GM21786 (cell line): ENCODE measurements around the gene FYB1.

Experiments
- ATAC-seq: cut with Tn5 transposase; IDR thresholded peaks from one replicate; pipeline ENCODE4 v1.9.1; 2021; ENCODE audit not compliant: unreplicated experiment

Gene FYB1

GRCh38 chr5:39131210-39132127 is 87.9 kb downstream of the FYB1 start:
- ATAC-seq, result no peak

- ATAC-seq, result no peak
These were observed 88.6 kb downstream of the FYB1 start for GRCh38 chr5:39130716-39131115.

DNA sequence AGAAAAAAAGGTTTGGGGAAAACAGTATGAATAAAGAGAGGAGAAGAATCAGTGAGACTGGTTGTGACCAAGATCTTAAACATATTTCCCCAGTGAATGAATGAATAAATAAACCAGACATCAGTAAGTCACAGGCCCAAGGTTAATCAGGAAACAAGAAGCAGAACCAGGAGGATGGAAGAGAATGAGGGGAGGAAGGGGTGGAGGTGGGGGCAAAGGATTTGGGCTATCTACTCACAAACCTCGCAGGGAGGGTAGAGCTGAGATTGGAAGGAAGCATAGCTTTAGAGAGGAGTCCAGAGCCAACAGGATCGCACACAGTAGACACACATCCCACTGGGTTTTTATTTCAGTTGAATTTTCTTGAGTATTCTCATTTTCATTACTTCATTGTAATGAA is 97.4 kb downstream of the FYB1 start:
- ATAC-seq, result no peak

DNA sequence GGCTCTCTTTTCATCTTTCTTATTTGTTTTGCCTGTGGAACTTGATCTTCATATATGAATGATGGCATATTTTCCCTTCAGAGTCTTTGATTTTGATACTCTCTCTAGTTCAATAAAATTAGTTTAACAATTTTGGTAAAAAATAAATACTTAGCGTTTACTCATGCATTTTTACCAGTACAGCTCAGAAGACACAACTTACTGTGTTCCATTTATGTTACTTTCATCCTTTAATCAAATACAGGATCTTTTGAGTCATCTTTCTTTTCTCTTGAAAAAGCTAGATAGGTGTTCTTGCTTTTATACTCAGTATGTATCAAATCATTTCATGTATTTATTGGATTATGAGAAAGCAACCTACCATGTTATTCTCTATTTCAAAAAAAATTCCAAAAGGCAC is 98.0 kb downstream of the FYB1 start:
- no peak for ATAC-seq

DNA sequence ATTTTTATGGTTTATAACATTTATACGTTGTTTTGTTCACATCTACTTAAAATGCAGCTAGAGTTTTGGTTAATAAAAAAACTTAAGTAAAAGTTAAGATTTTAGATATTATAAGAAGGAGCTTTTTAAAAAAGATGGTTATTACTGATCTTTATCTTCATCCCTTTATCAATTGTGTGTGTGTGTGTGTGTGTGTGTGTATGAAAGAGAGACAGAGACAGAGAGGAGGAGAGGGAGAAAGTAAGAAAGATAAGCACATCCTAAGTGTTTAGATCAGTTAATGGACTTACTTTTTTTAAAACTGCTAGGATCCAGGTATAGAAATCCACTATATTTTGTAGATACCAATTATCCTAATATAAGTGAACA is 99.3 kb downstream of the FYB1 start:
- ATAC-seq, result no peak

- ATAC-seq, result no peak
These were observed 99.8 kb downstream of the FYB1 start for GRCh38 chr5:39119404-39120051.

DNA sequence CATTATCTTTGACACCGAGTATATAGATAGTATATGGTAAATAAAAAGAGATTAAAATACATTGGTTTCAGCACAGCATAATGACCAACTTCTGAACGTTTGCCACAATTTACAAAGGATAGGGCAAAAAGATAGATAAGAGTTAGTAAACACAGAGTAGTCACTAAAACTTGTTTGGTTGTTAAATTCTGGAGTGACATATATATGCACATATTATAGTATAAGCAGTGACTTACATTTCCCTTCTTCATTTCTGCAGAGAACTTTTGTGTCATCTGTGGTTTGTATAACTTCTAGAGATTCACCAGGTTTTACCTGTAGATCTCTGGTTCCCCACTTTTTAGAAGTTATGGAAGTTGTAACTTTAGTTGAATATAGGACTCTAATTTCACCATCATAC is 100.7 kb downstream of the FYB1 start:
- no peak for ATAC-seq

- no peak for ATAC-seq
These were observed 102.0 kb downstream of the FYB1 start for GRCh38 chr5:39117401-39117800.

- no peak for ATAC-seq
These were observed 102.8 kb downstream of the FYB1 start for GRCh38 chr5:39116344-39117170.

GRCh38 chr5:39115644-39116343 is 103.6 kb downstream of the FYB1 start:
- ATAC-seq, result no peak

GRCh38 chr5:39114155-39114554 is 105.2 kb downstream of the FYB1 start:
- no peak for ATAC-seq

DNA sequence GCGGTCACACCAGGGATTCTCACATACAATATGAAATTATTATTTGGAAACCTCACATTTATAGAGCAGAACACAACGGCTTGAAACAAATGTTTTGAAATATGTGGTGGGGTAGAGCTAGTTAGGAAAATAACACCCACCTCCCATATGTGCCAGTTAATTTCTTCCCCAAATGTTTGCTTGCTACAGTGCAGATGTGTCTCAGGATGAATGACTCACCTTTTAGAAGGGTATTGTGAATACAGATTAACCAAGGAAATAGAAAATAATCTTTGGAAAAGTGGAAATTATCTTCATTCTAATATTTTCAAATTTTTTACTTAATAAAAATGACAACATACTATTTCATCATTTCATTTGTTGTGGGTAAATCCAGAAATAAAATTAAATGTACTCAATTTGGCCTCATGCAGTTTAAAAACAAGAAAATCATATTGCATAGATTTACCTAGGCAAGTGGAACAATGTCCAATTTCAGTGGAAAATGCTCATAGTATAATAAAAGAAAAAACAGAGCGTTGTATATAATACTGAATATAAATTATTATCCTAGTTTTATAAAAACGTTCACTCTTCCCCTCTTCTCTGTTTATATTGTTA is 105.9 kb downstream of the FYB1 start:
- ATAC-seq, result no peak

DNA sequence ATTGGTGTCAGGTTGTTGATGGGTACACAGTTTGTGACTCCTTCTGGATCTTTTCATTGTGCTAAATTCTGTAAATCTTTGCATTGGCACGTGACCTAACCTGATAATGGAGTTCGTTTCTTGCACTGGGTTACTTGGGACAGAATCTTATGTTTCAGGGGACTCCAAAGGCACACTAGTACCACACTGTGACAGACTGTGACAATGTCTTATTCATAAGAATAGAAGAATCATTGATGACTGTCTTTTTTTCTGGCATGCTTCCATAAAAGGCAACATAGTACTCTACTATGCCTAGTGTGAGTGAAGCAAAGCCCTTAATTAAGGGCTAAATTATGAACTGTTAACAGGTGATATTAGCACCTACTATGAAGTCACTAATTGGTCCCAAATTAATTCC is 109.8 kb downstream of the FYB1 start:
- no peak for ATAC-seq

DNA sequence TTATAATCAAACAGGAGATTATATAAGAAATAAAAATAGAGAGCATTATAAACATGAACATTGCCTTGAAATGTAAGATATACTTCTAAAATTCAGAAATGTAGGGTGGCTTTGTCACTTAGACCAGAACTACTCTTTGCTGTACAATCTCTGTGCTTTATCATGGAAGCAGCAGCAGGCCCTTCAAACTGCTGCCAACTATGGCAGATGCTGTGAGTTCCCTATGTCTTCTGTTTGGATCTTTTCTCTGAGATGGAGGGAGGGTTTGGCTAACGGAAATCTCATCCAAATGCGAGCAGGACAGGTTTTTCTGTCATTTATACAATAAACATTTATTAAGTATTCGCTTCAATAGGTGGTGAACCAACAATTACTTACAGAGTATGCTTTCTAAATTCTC is 110.4 kb downstream of the FYB1 start:
- ATAC-seq, result no peak

GRCh38 chr5:39107350-39107749 is 112.0 kb downstream of the FYB1 start:
- no peak for ATAC-seq

GRCh38 chr5:39106322-39106721 is 113.0 kb downstream of the FYB1 start:
- ATAC-seq, result no peak

GRCh38 chr5:39104221-39104620 is 115.1 kb downstream of the FYB1 start:
- no peak for ATAC-seq

DNA sequence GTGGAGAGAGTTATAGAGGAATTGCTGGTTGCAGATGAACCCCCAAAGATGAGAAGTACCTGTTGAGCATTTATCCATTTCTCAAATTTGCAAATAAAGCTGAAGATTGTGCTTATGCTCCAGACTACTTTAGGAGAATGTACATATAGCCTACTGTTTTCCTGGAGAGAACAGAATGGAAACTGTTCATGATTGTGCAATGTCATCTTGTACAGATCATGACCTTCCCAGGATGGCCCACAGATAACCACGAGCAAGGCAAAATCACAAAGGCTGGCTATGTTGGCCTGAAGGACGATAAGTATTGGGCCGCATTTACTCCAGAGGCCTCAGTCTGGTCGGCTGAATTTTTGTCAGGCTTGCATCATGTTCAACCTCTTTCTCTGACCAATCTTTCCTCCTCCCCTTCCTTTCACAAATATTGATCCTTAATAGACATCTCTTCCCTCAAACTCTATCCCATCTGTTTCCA is 116.6 kb downstream of the FYB1 start:
- no peak for ATAC-seq

DNA sequence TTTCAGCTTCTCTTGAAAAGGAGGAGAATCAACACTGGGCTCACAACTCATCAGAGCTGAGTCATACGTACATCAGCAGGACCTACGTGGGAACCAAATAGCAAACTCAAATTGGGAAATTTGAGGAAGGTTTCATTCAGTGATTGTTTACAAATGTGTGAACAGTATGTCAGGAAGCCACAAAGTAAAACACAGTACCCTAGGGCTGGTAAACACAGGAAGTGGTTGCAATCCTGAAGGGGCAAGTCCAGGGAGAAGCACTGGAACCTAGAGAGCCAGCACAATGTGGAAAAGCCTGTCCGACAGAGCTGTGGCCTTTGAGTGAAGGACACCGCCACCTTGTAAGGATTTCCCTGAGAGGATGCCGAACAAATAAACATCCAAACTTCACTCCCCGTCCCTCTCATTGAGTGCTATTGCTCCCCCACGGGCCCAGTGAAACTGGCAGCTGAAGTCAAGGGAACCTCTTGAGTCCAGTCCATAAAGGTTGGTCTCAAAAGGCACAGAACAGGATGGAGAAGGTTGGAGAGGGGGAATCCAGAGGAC is 118.4 kb downstream of the FYB1 start:
- ATAC-seq, result no peak

GRCh38 chr5:39100301-39100850 is 119.0 kb downstream of the FYB1 start:
- ATAC-seq, result no peak
